Measurements from ENCODE around the gene TUBGCP5. TPM values are rescaled to one million over a fixed set of nuclear protein-coding genes. Genes with fewer than 3 reads are reported as not detected.

The TUBGCP5 gene
- total and polyA plus RNA-seq, 2 donors: 9.3 to 19.7 TPM

GRCh38 chr15:22961762-22962161 is 77.6 kb downstream of the TUBGCP5 start:
- H3K27ac ChIP-seq (ENCODE audit: low read depth in 1 of 2, low read length in 1 of 2): no peak overlapping the region
- H3K9me3 ChIP-seq (ENCODE audit: control insufficient read depth in 2 of 2, insufficient read depth in 1 of 2, low read length in 1 of 2): no peaks in the 10 kb centered on the region
- H3K36me3 ChIP-seq (ENCODE audit: control insufficient read depth in 2 of 2, insufficient read depth in 2 of 2, low read length in 1 of 2): no peaks in the 10 kb centered on the region
- no peaks in the 10 kb centered on the region for H3K4me1 ChIP-seq (ENCODE audit: control insufficient read depth in 2 of 2, insufficient read depth in 2 of 2, low read length in 2 of 2)
- no peak overlapping the region for H3K4me3 ChIP-seq (ENCODE audit: low read length in 2 of 2)
- DNase-seq (ENCODE audit: low read depth in 6 of 9, low spot score in 9 of 9): no peak
- no peaks in the 10 kb centered on the region for H3K27me3 ChIP-seq (ENCODE audit: control insufficient read depth in 2 of 2, insufficient read depth in 1 of 2, low read length in 1 of 2)
- WGBS: 24% methylated on average over 1 of the region's 1 CpG

DNA sequence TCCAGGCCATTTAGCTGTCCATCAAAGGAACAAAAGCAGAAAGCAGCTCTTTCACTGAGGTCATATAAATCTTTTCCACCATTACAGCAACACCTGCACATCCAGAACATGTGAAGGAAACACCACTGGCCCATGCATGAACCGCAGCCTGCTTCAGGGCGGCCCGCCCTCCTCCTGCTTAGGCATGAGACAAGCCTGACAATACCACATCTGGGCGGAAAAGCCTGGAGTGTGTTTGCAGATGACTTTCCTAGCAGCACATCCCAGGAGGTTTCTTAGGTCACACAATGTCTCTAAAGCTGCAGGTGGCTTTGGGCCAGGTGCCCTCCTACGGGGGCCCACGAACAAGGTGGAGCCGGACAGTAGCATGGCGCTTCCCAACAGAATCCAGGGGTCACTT is 78.8 kb downstream of the TUBGCP5 start:
- Histone ChIP-seq H3K4me3 (ENCODE audit: low read length in 2 of 2) (no peak overlapping the region), H3K9me3 (ENCODE audit: control insufficient read depth in 2 of 2, insufficient read depth in 1 of 2, low read length in 1 of 2) (no peaks in the 10 kb centered on the region), H3K27me3 (ENCODE audit: control insufficient read depth in 2 of 2, insufficient read depth in 1 of 2, low read length in 1 of 2) (no peaks in the 10 kb centered on the region), H3K27ac (ENCODE audit: low read depth in 1 of 2, low read length in 1 of 2) (no peak overlapping the region), H3K36me3 (ENCODE audit: control insufficient read depth in 2 of 2, insufficient read depth in 2 of 2, low read length in 1 of 2) (no peaks in the 10 kb centered on the region), H3K4me1 (ENCODE audit: control insufficient read depth in 2 of 2, insufficient read depth in 2 of 2, low read length in 2 of 2) (no peaks in the 10 kb centered on the region)
- no peak for DNase-seq (ENCODE audit: low read depth in 6 of 9, low spot score in 9 of 9)
- WGBS: 96% methylated on average over 8 of the region's 8 CpGs

DNA sequence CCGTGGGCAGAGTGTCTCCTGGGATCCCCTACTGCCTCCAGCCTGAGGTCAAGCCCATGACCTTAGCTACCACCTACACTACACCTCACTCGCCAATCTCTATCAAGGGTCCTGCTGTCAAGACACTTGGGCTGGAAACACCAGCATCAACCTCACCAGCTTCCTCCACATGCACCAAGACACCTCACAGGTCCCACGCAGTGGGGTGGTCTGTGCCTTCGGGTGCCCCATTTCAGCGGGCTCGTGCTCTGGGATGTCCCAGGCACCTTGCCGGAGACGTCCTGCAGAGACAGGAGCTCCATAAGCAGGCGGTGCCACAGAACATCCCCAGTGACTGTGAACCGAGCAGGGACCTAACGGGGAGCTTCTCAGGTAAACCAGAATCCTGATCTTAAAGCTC is 79.2 kb downstream of the TUBGCP5 start:
- WGBS: 96% methylated on average over 11 of the region's 11 CpGs
- DNase-seq (ENCODE audit: low read depth in 6 of 9, low spot score in 9 of 9): no peak
- Histone ChIP-seq H3K36me3 (ENCODE audit: control insufficient read depth in 2 of 2, insufficient read depth in 2 of 2, low read length in 1 of 2) (no peaks in the 10 kb centered on the region), H3K4me1 (ENCODE audit: control insufficient read depth in 2 of 2, insufficient read depth in 2 of 2, low read length in 2 of 2) (no peaks in the 10 kb centered on the region), H3K27me3 (ENCODE audit: control insufficient read depth in 2 of 2, insufficient read depth in 1 of 2, low read length in 1 of 2) (no peaks in the 10 kb centered on the region), H3K27ac (ENCODE audit: low read depth in 1 of 2, low read length in 1 of 2) (no peak overlapping the region), H3K9me3 (ENCODE audit: control insufficient read depth in 2 of 2, insufficient read depth in 1 of 2, low read length in 1 of 2) (no peaks in the 10 kb centered on the region), H3K4me3 (ENCODE audit: low read length in 2 of 2) (no peak overlapping the region)

- no peaks in the 10 kb centered on the region for H3K9me3 ChIP-seq (ENCODE audit: control insufficient read depth in 2 of 2, insufficient read depth in 1 of 2, low read length in 1 of 2)
- H3K4me3 ChIP-seq (ENCODE audit: low read length in 2 of 2): no peak overlapping the region
- no peaks in the 10 kb centered on the region for H3K4me1 ChIP-seq (ENCODE audit: control insufficient read depth in 2 of 2, insufficient read depth in 2 of 2, low read length in 2 of 2)
- H3K36me3 ChIP-seq (ENCODE audit: control insufficient read depth in 2 of 2, insufficient read depth in 2 of 2, low read length in 1 of 2): no peaks in the 10 kb centered on the region
- no peak for DNase-seq (ENCODE audit: low read depth in 6 of 9, low spot score in 9 of 9)
- 98% methylated on average over 33 of the region's 33 CpGs for WGBS
- no peaks in the 10 kb centered on the region for H3K27me3 ChIP-seq (ENCODE audit: control insufficient read depth in 2 of 2, insufficient read depth in 1 of 2, low read length in 1 of 2)
- H3K27ac ChIP-seq (ENCODE audit: low read depth in 1 of 2, low read length in 1 of 2): no peak overlapping the region
These were observed 79.9 kb downstream of the TUBGCP5 start for GRCh38 chr15:22959321-22960101.

GRCh38 chr15:22958487-22959280 is 80.7 kb downstream of the TUBGCP5 start:
- WGBS: 74% methylated on average over 16 of the region's 16 CpGs
- no peaks in the 10 kb centered on the region for H3K4me1 ChIP-seq (ENCODE audit: control insufficient read depth in 2 of 2, insufficient read depth in 2 of 2, low read length in 2 of 2)
- no peak overlapping the region for H3K27ac ChIP-seq (ENCODE audit: low read depth in 1 of 2, low read length in 1 of 2)
- H3K36me3 ChIP-seq (ENCODE audit: control insufficient read depth in 2 of 2, insufficient read depth in 2 of 2, low read length in 1 of 2): no peaks in the 10 kb centered on the region
- DNase-seq (ENCODE audit: low read depth in 6 of 9, low spot score in 9 of 9): no peak
- H3K27me3 ChIP-seq (ENCODE audit: control insufficient read depth in 2 of 2, insufficient read depth in 1 of 2, low read length in 1 of 2): no peaks in the 10 kb centered on the region
- H3K4me3 ChIP-seq (ENCODE audit: low read length in 2 of 2): no peak overlapping the region
- H3K9me3 ChIP-seq (ENCODE audit: control insufficient read depth in 2 of 2, insufficient read depth in 1 of 2, low read length in 1 of 2): no peaks in the 10 kb centered on the region

DNA sequence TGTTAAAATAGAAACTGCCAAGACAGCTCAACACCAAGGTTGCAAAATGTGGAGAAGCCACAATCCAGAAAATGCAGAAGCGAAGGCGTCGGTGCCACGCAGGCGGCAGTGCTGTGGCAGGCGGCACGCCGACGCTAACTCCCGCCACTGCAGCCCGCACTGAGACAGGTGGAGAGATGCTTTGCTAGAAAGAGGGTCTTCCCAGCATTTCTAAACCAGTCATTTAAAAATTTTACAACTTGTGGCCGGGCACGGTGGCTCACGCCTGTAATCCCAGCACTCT is 82.5 kb downstream of the TUBGCP5 start:
- Histone ChIP-seq H3K4me3 (ENCODE audit: low read length in 2 of 2) (no peak overlapping the region), H3K36me3 (ENCODE audit: control insufficient read depth in 2 of 2, insufficient read depth in 2 of 2, low read length in 1 of 2) (no peaks in the 10 kb centered on the region), H3K4me1 (ENCODE audit: control insufficient read depth in 2 of 2, insufficient read depth in 2 of 2, low read length in 2 of 2) (no peaks in the 10 kb centered on the region), H3K27me3 (ENCODE audit: control insufficient read depth in 2 of 2, insufficient read depth in 1 of 2, low read length in 1 of 2) (no peaks in the 10 kb centered on the region), H3K9me3 (ENCODE audit: control insufficient read depth in 2 of 2, insufficient read depth in 1 of 2, low read length in 1 of 2) (no peaks in the 10 kb centered on the region), H3K27ac (ENCODE audit: low read depth in 1 of 2, low read length in 1 of 2) (no peak overlapping the region)
- DNase-seq (ENCODE audit: low read depth in 6 of 9, low spot score in 9 of 9): no peak
- WGBS: over 99% methylated on average over 14 of the region's 14 CpGs

DNA sequence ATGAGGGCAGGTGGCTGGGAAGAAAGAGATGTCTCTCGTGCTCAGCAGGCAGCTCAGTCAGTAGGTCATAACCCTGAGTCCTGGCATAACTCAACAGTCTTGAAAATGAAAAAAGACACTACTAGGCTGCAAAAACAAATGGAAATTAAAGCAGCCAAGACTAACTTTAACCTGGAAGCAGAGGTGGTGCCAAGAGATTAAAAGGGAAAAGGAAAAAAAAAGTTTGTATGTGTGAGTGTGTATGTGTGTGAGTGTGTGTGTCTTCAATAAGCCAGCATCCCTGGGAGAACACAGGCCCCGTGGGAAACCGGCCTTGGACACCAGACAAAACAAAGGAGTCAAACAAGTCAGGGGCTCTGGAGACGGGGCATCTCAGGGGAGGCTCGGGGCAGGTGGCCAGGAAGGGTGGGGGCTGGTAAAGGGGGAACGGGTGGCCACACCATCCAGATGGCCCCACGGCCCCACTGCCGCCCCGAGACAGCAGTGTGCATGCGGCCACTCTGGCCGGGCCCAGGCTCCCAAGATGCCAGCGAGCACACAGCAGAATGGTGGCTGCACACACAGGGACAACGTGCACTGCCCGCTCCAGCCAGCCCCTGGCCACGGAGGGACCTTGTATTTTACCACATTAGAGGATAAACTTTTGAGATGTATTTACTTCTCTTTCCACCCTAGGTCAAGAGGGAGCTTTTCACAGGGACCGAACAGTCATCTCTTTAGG is 83.0 kb downstream of the TUBGCP5 start:
- Histone ChIP-seq H3K4me1 (ENCODE audit: control insufficient read depth in 2 of 2, insufficient read depth in 2 of 2, low read length in 2 of 2) (no peaks in the 10 kb centered on the region), H3K4me3 (ENCODE audit: low read length in 2 of 2) (no peak overlapping the region), H3K36me3 (ENCODE audit: control insufficient read depth in 2 of 2, insufficient read depth in 2 of 2, low read length in 1 of 2) (no peaks in the 10 kb centered on the region), H3K27ac (ENCODE audit: low read depth in 1 of 2, low read length in 1 of 2) (no peak overlapping the region), H3K9me3 (ENCODE audit: control insufficient read depth in 2 of 2, insufficient read depth in 1 of 2, low read length in 1 of 2) (no peaks in the 10 kb centered on the region), H3K27me3 (ENCODE audit: control insufficient read depth in 2 of 2, insufficient read depth in 1 of 2, low read length in 1 of 2) (no peaks in the 10 kb centered on the region)
- DNase-seq (ENCODE audit: low read depth in 6 of 9, low spot score in 9 of 9): no peak
- WGBS: 93% methylated on average over 16 of the region's 16 CpGs

DNA sequence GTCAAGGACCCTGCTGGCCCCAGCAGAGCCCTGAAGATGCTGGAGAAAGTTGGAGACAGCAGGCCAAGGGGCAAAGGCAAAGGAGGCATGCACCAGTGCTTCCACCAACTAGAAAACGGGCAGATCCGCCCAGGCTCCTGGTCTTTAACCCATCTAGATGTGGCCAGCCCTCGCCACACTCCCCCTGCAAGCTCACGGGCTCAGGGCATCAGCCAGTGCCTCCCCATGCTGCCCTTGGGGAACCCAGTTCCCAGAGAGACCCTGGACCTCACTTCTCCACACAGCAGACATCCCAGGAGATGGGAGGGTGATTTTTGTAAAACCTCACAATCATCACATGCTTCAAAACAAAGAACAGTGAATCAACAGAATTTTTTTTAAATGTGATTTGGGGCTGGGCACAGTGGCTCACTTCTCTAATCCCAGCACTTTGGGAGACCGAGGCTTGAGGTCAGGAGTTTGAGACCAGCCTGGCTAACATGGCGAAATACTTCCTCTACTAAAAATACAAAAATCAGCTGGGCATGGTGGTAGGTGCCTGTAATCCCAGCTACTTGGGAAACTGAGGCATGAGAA is 83.7 kb downstream of the TUBGCP5 start:
- H3K27me3 ChIP-seq (ENCODE audit: control insufficient read depth in 2 of 2, insufficient read depth in 1 of 2, low read length in 1 of 2): no peaks in the 10 kb centered on the region
- 95% methylated on average over 6 of the region's 6 CpGs for WGBS
- DNase-seq (ENCODE audit: low read depth in 6 of 9, low spot score in 9 of 9): no peak

More for the DNA sequence above, 83.7 kb downstream of the TUBGCP5 start:
- Histone ChIP-seq H3K4me1 (ENCODE audit: control insufficient read depth in 2 of 2, insufficient read depth in 2 of 2, low read length in 2 of 2) (no peaks in the 10 kb centered on the region), H3K9me3 (ENCODE audit: control insufficient read depth in 2 of 2, insufficient read depth in 1 of 2, low read length in 1 of 2) (no peaks in the 10 kb centered on the region), H3K4me3 (ENCODE audit: low read length in 2 of 2) (no peak overlapping the region), H3K36me3 (ENCODE audit: control insufficient read depth in 2 of 2, insufficient read depth in 2 of 2, low read length in 1 of 2) (no peaks in the 10 kb centered on the region), H3K27ac (ENCODE audit: low read depth in 1 of 2, low read length in 1 of 2) (no peak overlapping the region)

All from thymus (tissue), 11 donors.